CD14-positive monocyte (primary cell): ENCODE data around the gene P4HA2. TPM values are rescaled to one million over a fixed set of nuclear protein-coding genes. Genes with fewer than 3 reads are reported as not detected.

Experiments
- DNase-seq, 3 donors: peaks; one replicate each; pipeline ENCODE4 v3.0.0-alpha.2; 2011 to 2022
- H2AFZ ChIP-seq: 2 replicates; pipeline ENCODE4 v1.6.0; 2012; ENCODE audit warnings: mild to moderate bottlenecking, low read depth, low read length, inconsistent platforms; ENCODE audit not compliant: insufficient read depth, poor library complexity, severe bottlenecking
- H3K27ac ChIP-seq, 2 donors: 1 replicate in 1 of 2; 2 replicates in 1 of 2; pipeline ENCODE4 v1.5.1; 2012 to 2013; ENCODE audit warnings: low read length in 2 of 2, control low read depth in 1 of 2, inconsistent platforms in 1 of 2, low read depth in 1 of 2, mild to moderate bottlenecking in 1 of 2
- H3K27me3 ChIP-seq, 2 donors: one replicate each; pipeline versions ENCODE4 v1.6.0 to v1.6.1; 2011 to 2013; ENCODE audit warnings: low read length in 2 of 2; ENCODE audit not compliant: control insufficient read depth in 2 of 2, insufficient read depth in 2 of 2
- H3K36me3 ChIP-seq, 2 donors: replicated peaks in 1 of 2; 1 replicate in 1 of 2; 2 replicates in 1 of 2; pipeline versions ENCODE4 v1.5.1 to v1.6.1; 2012 to 2013; ENCODE audit warnings: low read length in 2 of 2, control low read depth in 1 of 2, inconsistent platforms in 1 of 2, mild to moderate bottlenecking in 1 of 2; ENCODE audit not compliant: insufficient read depth in 2 of 2, control insufficient read depth in 1 of 2
- H3K4me1 ChIP-seq, 2 donors: 1 replicate in 1 of 2; 2 replicates in 1 of 2; pipeline versions ENCODE4 v1.5.1 to v1.6.1; 2012 to 2013; ENCODE audit warnings: low read length in 2 of 2, control low read depth in 1 of 2, inconsistent platforms in 1 of 2, mild to moderate bottlenecking in 1 of 2, moderate library complexity in 1 of 2; ENCODE audit not compliant: insufficient read depth in 2 of 2, control insufficient read depth in 1 of 2
- H3K4me2 ChIP-seq: replicated peaks from 2 replicates; pipeline ENCODE3; 2012; ENCODE audit warnings: low read length, moderate library complexity, mild to moderate bottlenecking; ENCODE audit not compliant: poor library complexity, severe bottlenecking; ENCODE audit errors: extremely low read depth
- H3K4me3 ChIP-seq, 3 experiments: fragments of 200-600 bp in 1 of 3; sonication (generic) in 1 of 3; replicated peaks in 1 of 3; 1 replicate in 2 of 3; 2 replicates in 1 of 3; pipeline ENCODE4 v1.5.1; 2011 to 2013; ENCODE audit warnings: low read length in 3 of 3, mild to moderate bottlenecking in 3 of 3, control low read depth in 2 of 3, low read depth in 2 of 3, inconsistent platforms in 1 of 3, moderate library complexity in 1 of 3
- H3K79me2 ChIP-seq: 2 replicates; pipeline ENCODE4 v1.6.0; 2012; ENCODE audit warnings: mild to moderate bottlenecking, control low read depth, inconsistent platforms, low read length, moderate library complexity; ENCODE audit not compliant: insufficient read depth
- H3K9ac ChIP-seq: 2 replicates; pipeline ENCODE4 v1.6.0; 2017; ENCODE audit warnings: low read length, mild to moderate bottlenecking; ENCODE audit not compliant: insufficient read depth, poor library complexity, severe bottlenecking
- H3K9me3 ChIP-seq, 2 donors: replicated peaks in 1 of 2; 1 replicate in 1 of 2; 2 replicates in 1 of 2; pipeline versions ENCODE4 v1.5.1 to v1.6.1; 2012 to 2013; ENCODE audit warnings: low read length in 2 of 2, control low read depth in 1 of 2; ENCODE audit not compliant: control insufficient read depth in 1 of 2, insufficient read depth in 1 of 2
- H4K20me1 ChIP-seq: 2 replicates; pipeline ENCODE4 v1.6.0; 2012; ENCODE audit warnings: mild to moderate bottlenecking, low read length, control low read depth, moderate library complexity; ENCODE audit not compliant: insufficient read depth
- H3K27ac Mint-ChIP-seq, 7 donors: one replicate each; pipeline ENCODE4 v1.8.0; 2020; ENCODE audit warnings: mild to moderate bottlenecking in 7 of 7, mixed read lengths in 7 of 7, moderate library complexity in 6 of 7, inconsistent platforms in 2 of 7
- H3K27me3 Mint-ChIP-seq, 3 donors: one replicate each; pipeline ENCODE4 v1.8.0; 2021 to 2022; ENCODE audit warnings: low read depth in 3 of 3, mild to moderate bottlenecking in 3 of 3, mixed read lengths in 3 of 3, moderate library complexity in 3 of 3, inconsistent platforms in 1 of 3
- H3K36me3 Mint-ChIP-seq, 2 donors: one replicate each; pipeline ENCODE4 v1.8.0; 2020; ENCODE audit warnings: mixed read lengths in 2 of 2, inconsistent platforms in 1 of 2, mild to moderate bottlenecking in 1 of 2
- H3K4me1 Mint-ChIP-seq: one replicate; pipeline ENCODE4 v1.8.0; 2020; ENCODE audit warnings: mild to moderate bottlenecking, mixed read lengths
- H3K4me3 Mint-ChIP-seq, 2 donors: one replicate each; pipeline ENCODE4 v1.8.0; 2020; ENCODE audit warnings: mild to moderate bottlenecking in 2 of 2, mixed read lengths in 2 of 2, moderate library complexity in 1 of 2
- H3K9me3 Mint-ChIP-seq, 7 donors: one replicate each; pipeline ENCODE4 v1.8.0; 2020 to 2022; ENCODE audit warnings: mixed read lengths in 7 of 7, mild to moderate bottlenecking in 6 of 7, moderate library complexity in 6 of 7, inconsistent platforms in 2 of 7
- CTCF ChIP-seq: fragments of 200-600 bp; IDR thresholded peaks from one replicate; pipeline ENCODE4 v1.8.0; 2022; ENCODE audit warnings: antibody characterized with exemption, mild to moderate bottlenecking
- WGBS: methylation state at CpG from one replicate; pipeline ENCODE4 v1.1.5; 2013; ENCODE audit warnings: missing lambda C conversion rate; ENCODE audit not compliant: insufficient coverage; 5-methylcytosine and 5-hydroxymethylcytosine counted together
- intact Hi-C, 2 donors: fragments of 100-400 bp; cut with micrococcal nuclease; formaldehyde crosslinking; loops; one replicate each; pipeline versions ENCODE4 v1.15.0 to v1.15.1; 2023
- polyA plus RNA-seq, 3 donors: library from polyadenylated mRNA; depleted of rRNA in 1 of 3; unstranded in 2 of 3; stranded (reverse) in 1 of 3; fragments of 300-500 nt in 2 of 3; fragments of >200 nt in 1 of 3; fragmentation: Illumina TruSeq in 2 of 3; gene quantifications; 1 replicate in 2 of 3; 2 replicates in 1 of 3; pipeline ENCODE4 v1.2.3, GENCODE V29; 2012 to 2021

P4HA2 gene
- polyA plus RNA-seq, 3 donors = 0.12 to 0.99 (median 0.45) TPM

GRCh38 chr5:132205385-132206125, 22.1 kb downstream of the P4HA2 start:
- Histone ChIP-seq H4K20me1 (no peaks in the 10 kb centered on the region), H3K27me3 (no peaks in the 10 kb centered on the region), H3K4me1 (no peaks in the 10 kb centered on the region), H3K4me3 (no peak overlapping the region), H3K27ac (no peak overlapping the region), H3K9me3 (no peaks in the 10 kb centered on the region), H3K79me2 (no peaks in the 10 kb centered on the region), H2AFZ (no peak overlapping the region), H3K36me3 (no peaks in the 10 kb centered on the region), H3K9ac (no peak overlapping the region), H3K4me2 (no peak overlapping the region)
- H3K36me3 Mint-ChIP-seq = no peaks in the 10 kb centered on the region
- H3K27me3 Mint-ChIP-seq = peaks cover 2 to 6% (median 4%) of the 10 kb centered on the region in 3 donors
- no peak overlapping the region for H3K27ac Mint-ChIP-seq
- DNase-seq = no peak
- peaks cover 0 to 2% (median 0%) of the 10 kb centered on the region in 7 donors for H3K9me3 Mint-ChIP-seq
- H3K4me3 Mint-ChIP-seq = no peak overlapping the region
- H3K4me1 Mint-ChIP-seq = peaks cover 6% of the 10 kb centered on the region
- no peak for TF ChIP-seq CTCF
- intact Hi-C loops = no loop called here
- 74% methylated on average over 5 of the region's 5 CpGs for WGBS

DNA sequence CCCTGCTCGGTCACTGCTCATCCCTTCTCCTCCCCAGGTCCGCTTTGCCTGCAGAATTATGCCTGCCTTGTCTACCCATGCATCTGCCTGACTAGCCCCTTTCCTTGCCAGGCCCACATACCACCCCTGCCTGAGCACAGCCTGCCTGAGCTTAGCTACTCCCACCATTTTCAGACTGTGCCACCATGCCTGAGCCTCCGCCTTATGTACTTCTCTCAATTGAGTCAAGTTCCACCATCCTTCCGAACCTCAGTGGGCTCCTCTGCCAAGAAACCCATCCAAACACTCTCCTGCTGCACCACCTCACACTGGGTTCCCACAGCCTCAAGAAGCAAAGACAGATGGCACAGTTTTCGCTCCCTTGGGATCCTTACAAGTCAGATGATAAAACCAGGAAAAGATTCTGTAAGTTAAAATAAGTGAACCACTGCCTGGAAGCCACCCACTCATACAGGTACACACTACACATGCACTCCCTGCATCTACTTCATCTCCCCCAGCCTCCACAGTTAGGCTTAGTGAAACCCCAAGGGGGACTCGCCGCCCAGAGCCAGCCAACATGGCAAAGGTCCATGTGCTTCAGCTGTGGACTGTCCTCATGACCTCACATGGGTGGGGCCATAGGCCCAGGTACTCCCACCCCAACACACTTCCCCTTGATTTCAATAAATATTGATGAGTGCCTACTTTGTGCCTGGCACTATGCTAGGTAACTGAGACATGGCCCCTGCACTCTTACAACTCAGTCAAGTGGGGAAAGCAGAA, 23.1 kb downstream of the P4HA2 start:
- Histone ChIP-seq H3K9me3 (no peaks in the 10 kb centered on the region), H3K79me2 (no peaks in the 10 kb centered on the region), H3K4me2 (no peak overlapping the region), H2AFZ (no peak overlapping the region), H3K9ac (no peak overlapping the region), H3K4me1 (no peaks in the 10 kb centered on the region), H3K27ac (no peak overlapping the region), H3K27me3 (no peaks in the 10 kb centered on the region), H4K20me1 (no peaks in the 10 kb centered on the region), H3K4me3 (no peak overlapping the region), H3K36me3 (no peaks in the 10 kb centered on the region)
- Mint-ChIP-seq H3K9me3 (peaks cover 0 to 2% (median 0%) of the 10 kb centered on the region in 7 donors), H3K27ac (no peak overlapping the region), H3K4me1 (peaks cover 6% of the 10 kb centered on the region), H3K4me3 (no peak overlapping the region), H3K27me3 (peaks cover 2 to 6% (median 4%) of the 10 kb centered on the region in 3 donors), H3K36me3 (no peaks in the 10 kb centered on the region)
- WGBS = 100% methylated on average over 5 of the region's 7 CpGs
- intact Hi-C loops = no loop called here
- DNase-seq = no peak
- TF ChIP-seq CTCF = no peak
